ENCODE measurements around the gene ZDHHC20. TPM values are rescaled to one million over a fixed set of nuclear protein-coding genes. Genes with fewer than 3 reads are reported as not detected.

ZDHHC20 gene
- total RNA-seq, 4 donors from 2014 or later, result 14.6 to 29.2 (median 23.1) TPM

- intact Hi-C loops (cut with DNase I; ENCODE audit: low total_unique reads) (no loop called here), in situ Hi-C loops (cut with MboI; ENCODE audit: low sequenced_read_pairs in 4 of 4) (no loop called here)
- ATAC-seq (no peak), DNase-seq (no peak)
- Histone ChIP-seq H3K27ac (no peak overlapping the region), H3K36me3 (no peaks in the 10 kb centered on the region), H3K4me1 (peaks cover 10 to 15% of the 10 kb centered on the region in 2 donors), H3K4me3 (no peak overlapping the region), H3K9me3 (no peaks in the 10 kb centered on the region), H3K27me3 (no peaks in the 10 kb centered on the region)
- TF ChIP-seq POLR2A (IDR thresholded peaks at IDR 0.05) (no peak), CTCF (IDR thresholded peaks at IDR 0.05 in 4 of 5, conservative IDR thresholded peaks at IDR 0.05 in 1 of 5) (no peak)
These were observed 2.0 kb upstream of the ZDHHC20 start for GRCh38 chr13:21461131-21461530.

- H3K36me3 ChIP-seq, result no peaks in the 10 kb centered on the region
- peak; percentile 17 to 38 for DNase-seq
- peak overlapping the region; percentile 79 to 98 (median 89) for H3K27ac ChIP-seq
- peaks cover 10 to 15% of the 10 kb centered on the region in 2 donors for H3K4me1 ChIP-seq
- in situ Hi-C loops (cut with MboI; ENCODE audit: low sequenced_read_pairs in 4 of 4), result no loop called here
- intact Hi-C loops (cut with DNase I; ENCODE audit: low total_unique reads), result loop anchor here (5.0 to 10.0 kb wide), 3 partner anchors 144 to 754 kb away; partner anchors contain the start of genes IL17D and MICU2
- H3K9me3 ChIP-seq, result no peaks in the 10 kb centered on the region
- TF ChIP-seq CTCF (IDR thresholded peaks at IDR 0.05 in 4 of 5, conservative IDR thresholded peaks at IDR 0.05 in 1 of 5) (no peak), POLR2A (IDR thresholded peaks at IDR 0.05) (no peak)
- peak; percentile 45 to 48 for ATAC-seq
- H3K4me3 ChIP-seq, result peak overlapping the region; percentile 88 to 99 (median 94)
- H3K27me3 ChIP-seq, result no peaks in the 10 kb centered on the region
These were observed 671 bp downstream of the ZDHHC20 start for GRCh38 chr13:21458451-21458812.

DNA sequence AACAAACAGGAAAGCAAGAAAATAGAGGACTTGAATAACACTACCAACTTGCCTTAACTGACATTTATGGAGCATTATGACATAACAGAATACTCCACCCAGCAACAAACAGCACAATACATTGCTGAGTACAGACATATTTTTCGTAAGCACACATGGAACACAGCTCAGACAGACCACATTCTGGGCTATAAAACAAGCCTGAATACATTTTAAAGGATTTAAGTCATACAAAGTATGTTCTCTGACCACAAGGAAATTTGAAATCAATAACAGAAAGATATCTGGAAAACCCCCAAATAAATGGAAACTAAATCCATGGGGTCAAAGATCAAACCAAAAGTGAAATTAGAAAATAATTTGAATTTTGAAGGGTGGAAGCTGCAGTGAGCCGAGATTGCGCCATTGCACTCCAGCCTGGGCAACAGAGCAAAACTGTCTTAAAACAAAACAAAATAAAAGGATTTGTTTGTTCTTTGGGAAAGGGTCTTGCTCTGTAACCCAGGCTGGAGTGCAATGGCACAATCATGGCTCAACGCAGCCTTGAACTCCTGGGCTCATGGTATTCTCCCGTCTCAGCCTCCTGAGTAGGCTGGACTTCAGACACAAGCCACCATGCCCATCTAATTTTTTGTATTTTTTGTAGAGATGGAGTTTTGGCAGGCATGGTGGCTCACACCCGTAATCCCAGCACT lies 5.6 kb downstream of the ZDHHC20 start:
- no peaks in the 10 kb centered on the region for H3K36me3 ChIP-seq
- H3K9me3 ChIP-seq, result no peaks in the 10 kb centered on the region
- peaks cover 10 to 15% of the 10 kb centered on the region in 2 donors for H3K4me1 ChIP-seq
- DNase-seq, result no peak
- H3K27ac ChIP-seq, result no peak overlapping the region
- no peak for ATAC-seq
- H3K27me3 ChIP-seq, result no peaks in the 10 kb centered on the region
- no peak overlapping the region for H3K4me3 ChIP-seq
- in situ Hi-C loops (cut with MboI; ENCODE audit: low sequenced_read_pairs in 4 of 4), result no loop called here
- intact Hi-C loops (cut with DNase I; ENCODE audit: low total_unique reads), result loop anchor here (10.0 kb wide), 1 partner anchor 749 kb away; the partner anchor contains the start of gene IL17D
- TF ChIP-seq POLR2A (IDR thresholded peaks at IDR 0.05), result no peak
- TF ChIP-seq CTCF (IDR thresholded peaks at IDR 0.05 in 4 of 5, conservative IDR thresholded peaks at IDR 0.05 in 1 of 5), result no peak

DNA sequence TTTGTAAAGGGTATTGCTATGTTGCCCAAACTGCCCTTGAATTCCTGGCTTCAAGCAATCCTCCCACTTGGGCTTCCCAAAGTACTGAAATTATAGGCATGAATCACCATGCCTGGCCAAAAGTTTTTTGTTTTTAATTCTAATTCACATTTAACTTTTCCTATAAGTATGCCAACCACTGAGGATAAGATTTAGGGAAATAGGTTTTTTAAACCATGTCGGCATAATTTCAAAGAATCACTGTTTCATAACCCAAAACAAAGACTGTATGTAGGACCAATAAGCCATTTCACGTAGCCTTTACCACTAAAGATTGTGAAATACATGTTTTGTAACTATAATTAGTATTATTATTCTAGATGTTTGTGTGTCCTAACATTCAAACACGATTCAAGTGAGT lies 8.2 kb downstream of the ZDHHC20 start:
- TF ChIP-seq CTCF (IDR thresholded peaks at IDR 0.05 in 4 of 5, conservative IDR thresholded peaks at IDR 0.05 in 1 of 5) (no peak), POLR2A (IDR thresholded peaks at IDR 0.05) (no peak)
- no peaks in the 10 kb centered on the region for H3K27me3 ChIP-seq
- no peak overlapping the region for H3K4me3 ChIP-seq
- no peaks in the 10 kb centered on the region for H3K9me3 ChIP-seq
- intact Hi-C loops (cut with DNase I; ENCODE audit: low total_unique reads), result loop anchor here (10.0 kb wide), 1 partner anchor 746 kb away; the partner anchor contains the start of gene IL17D
- DNase-seq (no peak), ATAC-seq (no peak)
- no peaks in the 10 kb centered on the region for H3K4me1 ChIP-seq
- H3K27ac ChIP-seq, result no peak overlapping the region
- in situ Hi-C loops (cut with MboI; ENCODE audit: low sequenced_read_pairs in 4 of 4), result no loop called here
- H3K36me3 ChIP-seq, result no peaks in the 10 kb centered on the region
